A549 (cell line): Measurements from ENCODE around the gene MYH9. TPM values are rescaled to one million over a fixed set of nuclear protein-coding genes. Genes with fewer than 3 reads are reported as not detected.

ENCODE experiments used
- ATAC-seq, 2 experiments: fragments of 200-7000 bp in 1 of 2; fragments of >200 bp in 1 of 2; cut with Nextera tagmentation in 1 of 2; cut with Tn5 transposase in 1 of 2; 3 replicates each; pipeline versions ENCODE4 v1.8.0 to v1.9.1; 2018 to 2020; ENCODE audit warnings: mild to moderate bottlenecking in 1 of 2, moderate library complexity in 1 of 2
- CTCF ChIA-PET: fragments of 300-600 bp; sonication (Branson Sonifier 250); formaldehyde crosslinking; extraction: SDS; loops from one replicate; lab custom pipeline; 2021; ENCODE audit warnings: antibody characterized with exemption, inconsistent platforms; lab: Yijun Ruan, JAX
- POLR2A ChIA-PET: fragments of 350-600 bp; formaldehyde crosslinking; extraction: SDS; loops from one replicate; lab custom pipeline; 2021; ENCODE audit warnings: antibody characterized with exemption, inconsistent platforms; lab: Yijun Ruan, JAX
- DNase-seq, 2 experiments: peaks; one replicate each; pipeline versions ENCODE4 v3.0.0 to v3.0.0-alpha.2; 2011 to 2016; ENCODE audit warnings: low read depth in 1 of 2, low spot score in 1 of 2
- FAIRE-seq: peaks from 2 replicates; lab custom pipeline; 2011; peaks lifted over from hg19 to GRCh38; lab: Jason Lieb, UNC
- H3K27ac ChIP-seq, 2 experiments: fragments of >200 bp; sonication (Bioruptor Twin); formaldehyde crosslinking; 3 replicates each; pipeline ENCODE4 v1.5.1; 2016 to 2017
- H3K4me1 ChIP-seq: fragments of >200 bp; sonication (Bioruptor Twin); formaldehyde crosslinking; 3 replicates; pipeline ENCODE4 v1.6.1; 2016
- H3K4me2 ChIP-seq: fragments of >200 bp; sonication (Bioruptor Twin); formaldehyde crosslinking; 3 replicates; pipeline ENCODE4 v1.6.1; 2016
- H3K4me3 ChIP-seq: fragments of >200 bp; sonication (Bioruptor Twin); formaldehyde crosslinking; 3 replicates; pipeline ENCODE4 v1.5.1; 2016
- H3K9me3 ChIP-seq: fragments of >200 bp; sonication (Bioruptor Twin); formaldehyde crosslinking; 3 replicates; pipeline ENCODE4 v1.6.1; 2016
- ATOH8 ChIP-seq: fragments of 250-450 bp; sonication (Bioruptor Pico); IDR thresholded peaks from 2 replicates; pipeline ENCODE4 v1.5.0; 2020; ENCODE audit warnings: low read depth, mild to moderate bottlenecking, moderate library complexity
- CHD4 ChIP-seq: fragments of 200-600 bp; sonication (generic); IDR thresholded peaks from 2 replicates; pipeline ENCODE4 v1.6.1; 2016; ENCODE audit warnings: antibody characterized with exemption, mild to moderate bottlenecking, borderline replicate concordance
- E2F6 ChIP-seq: IDR thresholded peaks from 2 replicates; pipeline ENCODE4 v1.6.1; 2012; ENCODE audit warnings: low read depth, borderline replicate concordance
- FOSL2 ChIP-seq, 2 experiments: fragments of 450-650 bp in 1 of 2; fragments of >200 bp in 1 of 2; sonication (Bioruptor Twin) in 1 of 2; formaldehyde crosslinking; IDR thresholded peaks; 2 replicates each; pipeline versions ENCODE4 v1.5.0 to v1.6.1; 2016 to 2020; ENCODE audit warnings: mild to moderate bottlenecking in 1 of 2, moderate library complexity in 1 of 2
- HES2 ChIP-seq: fragments of >200 bp; sonication (Bioruptor Twin); formaldehyde crosslinking; IDR thresholded peaks from 2 replicates; pipeline ENCODE4 v1.6.1; 2016
- HMGXB4 ChIP-seq: fragments of 250-450 bp; sonication (Bioruptor Pico); IDR thresholded peaks from 2 replicates; pipeline ENCODE4 v1.5.0; 2021; ENCODE audit warnings: mild to moderate bottlenecking, moderate library complexity, borderline replicate concordance
- HOXA7 ChIP-seq: fragments of 250-450 bp; sonication (Bioruptor Pico); IDR thresholded peaks from 2 replicates; pipeline ENCODE4 v1.5.0; 2020; ENCODE audit warnings: mild to moderate bottlenecking, moderate library complexity
- HOXB13 ChIP-seq: fragments of 250-450 bp; sonication (Bioruptor Pico); IDR thresholded peaks from 2 replicates; pipeline ENCODE4 v1.5.0; 2020; ENCODE audit warnings: low read depth, mild to moderate bottlenecking, moderate library complexity
- HOXB5 ChIP-seq: fragments of 250-450 bp; sonication (Bioruptor Pico); IDR thresholded peaks from 2 replicates; pipeline ENCODE4 v1.5.0; 2020; ENCODE audit warnings: mild to moderate bottlenecking, moderate library complexity
- JUNB ChIP-seq: fragments of >200 bp; sonication (Bioruptor Twin); formaldehyde crosslinking; IDR thresholded peaks from 2 replicates; pipeline ENCODE4 v1.6.1; 2016
- KDM1A ChIP-seq: fragments of 200-600 bp; sonication (generic); IDR thresholded peaks from 2 replicates; pipeline ENCODE4 v1.6.1; 2016; ENCODE audit warnings: low read depth, mild to moderate bottlenecking
- MAX ChIP-seq: IDR thresholded peaks from 2 replicates; pipeline ENCODE4 v1.6.1; 2012
- MAZ ChIP-seq: fragments of 150-350 bp; IDR thresholded peaks from 2 replicates; pipeline ENCODE4 v1.6.1; 2014; ENCODE audit warnings: antibody characterized with exemption, low read depth, low read length, borderline replicate concordance
- NFE2L2 ChIP-seq: fragments of 150-350 bp; conservative IDR thresholded peaks from 2 replicates; pipeline ENCODE4 v1.6.1; 2014; ENCODE audit warnings: low read length
- NR3C1 ChIP-seq: fragments of >200 bp; sonication (Bioruptor Twin); formaldehyde crosslinking; IDR thresholded peaks from 3 replicates; pipeline ENCODE4 v1.6.1; 2017
- PBX3 ChIP-seq: IDR thresholded peaks from 2 replicates; pipeline ENCODE4 v1.6.1; 2012
- RARB ChIP-seq: fragments of 250-450 bp; sonication (Bioruptor Pico); IDR thresholded peaks from 2 replicates; pipeline ENCODE4 v1.8.0; 2021; ENCODE audit warnings: mild to moderate bottlenecking, moderate library complexity
- RNF2 ChIP-seq: fragments of 200-600 bp; sonication (generic); IDR thresholded peaks from 2 replicates; pipeline ENCODE4 v1.6.1; 2016; ENCODE audit warnings: low read depth, mild to moderate bottlenecking, antibody characterized with exemption, moderate library complexity, borderline replicate concordance
- SMC3 ChIP-seq: fragments of >200 bp; sonication (Bioruptor Twin); formaldehyde crosslinking; IDR thresholded peaks from 3 replicates; pipeline ENCODE4 v1.6.1; 2018; ENCODE audit warnings: inconsistent platforms
- ZFP36 ChIP-seq: fragments of 450-650 bp; IDR thresholded peaks from 2 replicates; pipeline ENCODE4 v1.6.1; 2014; ENCODE audit warnings: borderline replicate concordance; ENCODE audit not compliant: partially characterized antibody
- ZSCAN20 ChIP-seq: fragments of 250-450 bp; sonication (Bioruptor Pico); IDR thresholded peaks from 2 replicates; pipeline ENCODE4 v1.8.0; 2022; ENCODE audit warnings: mild to moderate bottlenecking, moderate library complexity
- WGBS: methylation state at CpG from one replicate; pipeline ENCODE4 v1.1.6; 2017; ENCODE audit errors: missing lambda C conversion rate; 5-methylcytosine and 5-hydroxymethylcytosine counted together
- polyA plus RNA-seq, 4 experiments: library from polyadenylated mRNA; depleted of rRNA in 3 of 4; stranded (reverse); fragments of >200 nt; fragmentation: RNase III in 1 of 4; extraction: RNeasy Plus Mini Kit Qiagen cat#74134 plus additional on column Dnase treatment in 1 of 4; gene quantifications; 2 replicates in 3 of 4; 3 replicates in 1 of 4; pipeline ENCODE4 v1.2.3, GENCODE V29; 2011 to 2017

MYH9 gene
- polyA plus RNA-seq, 2 of the 4 experiments (the other 2 are of a cell fraction): 92.1 to 158 TPM

- no peak for FAIRE-seq
- WGBS: 85% methylated on average over 6 of the region's 9 CpGs
- TF ChIP-seq HES2: no peak
- TF ChIP-seq SMC3: no peak
- TF ChIP-seq CHD4: no peak
- TF ChIP-seq HOXB5 (CRISPR knock-in tag): no peak
- TF ChIP-seq E2F6: no peak
- TF ChIP-seq HOXA7 (CRISPR knock-in tag): no peak
- TF ChIP-seq RNF2: no peak
- TF ChIP-seq HOXB13 (CRISPR knock-in tag): no peak
- TF ChIP-seq MAZ: no peak
- TF ChIP-seq NFE2L2: no peak
- no peak for TF ChIP-seq RARB (CRISPR knock-in tag)
- TF ChIP-seq KDM1A: no peak
- no peak for TF ChIP-seq JUNB
- TF ChIP-seq MAX: no peak
- no peak for TF ChIP-seq ZSCAN20 (CRISPR knock-in tag)
- no peak for TF ChIP-seq HMGXB4 (CRISPR knock-in tag)
- TF ChIP-seq PBX3: no peak
- no peak for TF ChIP-seq ATOH8 (CRISPR knock-in tag)
- TF ChIP-seq, all 56 proteins: peak for 0
- ChIA-PET CTCF (interaction anchor here (0.6 to 2.2 kb wide), 10 partner anchors 13 to 147 kb away, joined by 3 to 7 read pairs (median 4); no protein-coding TSS in a partner anchor), POLR2A (interaction anchor here (1.0 to 1.4 kb wide), 2 partner anchors 10 to 13 kb away, joined by 3 to 6 read pairs; partner anchors contain the start of gene MYH9)
- Histone ChIP-seq H3K4me3 (no peak overlapping the region), H3K27ac (peak overlapping the region; percentile 54 to 99), H3K9me3 (no peaks in the 10 kb centered on the region), H3K4me2 (peak overlapping the region; percentile 58), H3K4me1 (peaks cover 71% of the 10 kb centered on the region)
- DNase-seq: no peak
- ATAC-seq: no peak
Measured at GRCh38 chr22:36375071-36375980, 12.4 kb downstream of the MYH9 start.

- 0 out of 3 replicates have a peak, but pooled peaks have one; percentile 8 for TF ChIP-seq SMC3
- TF ChIP-seq NR3C1: no peak
- no peak for TF ChIP-seq HOXB13 (CRISPR knock-in tag)
- TF ChIP-seq FOSL2 (IDR thresholded peaks at IDR 0.05): no peak; the same call in 1 of the 2 replicates
- TF ChIP-seq FOSL2 (CRISPR knock-in tag; IDR thresholded peaks at IDR 0.05): peak; percentile 70
- peak; percentile 99 for TF ChIP-seq ZFP36
- FAIRE-seq: no peak
- H3K4me2 ChIP-seq: peak overlapping the region; percentile 58
- POLR2A ChIA-PET: interaction anchor here (1.0 to 1.4 kb wide), 2 partner anchors 10 to 13 kb away, joined by 3 to 6 read pairs; partner anchors contain the start of gene MYH9
- CTCF ChIA-PET: interaction anchor here (0.6 to 2.2 kb wide), 5 partner anchors 13 to 147 kb away, joined by 3 to 7 read pairs (median 4); no protein-coding TSS in a partner anchor
- ATAC-seq: peak; percentile 72
- peak in 1 of 2 experiments; percentile 73 for DNase-seq
- H3K4me1 ChIP-seq: peaks cover 71% of the 10 kb centered on the region
- H3K9me3 ChIP-seq: no peaks in the 10 kb centered on the region
- H3K27ac ChIP-seq: peak overlapping the region; percentile 54 to 99
- H3K4me3 ChIP-seq: no peak overlapping the region
- 27% methylated on average over 11 of the region's 11 CpGs for WGBS
Measured at GRCh38 chr22:36374603-36375024, 13.2 kb downstream of the MYH9 start.
